Liver (tissue), 9 donors: ENCODE measurements around the gene MED29. TPM values are rescaled to one million over a fixed set of nuclear protein-coding genes. Genes with fewer than 3 reads are reported as not detected.

Experiments
- DNase-seq: peaks from one replicate; pipeline ENCODE4 v3.0.0-alpha.2; 2017; ENCODE audit warnings: low spot score
- H3K27ac ChIP-seq, 2 donors: one replicate each; pipeline ENCODE4 v1.7.0; 2013; ENCODE audit warnings: inconsistent platforms in 2 of 2, low read length in 2 of 2, control low read depth in 1 of 2, low read depth in 1 of 2, mild to moderate bottlenecking in 1 of 2
- H3K27me3 ChIP-seq, 4 donors: one replicate each; pipeline versions ENCODE4 v1.6.1 to v1.7.0; 2013; ENCODE audit warnings: low read length in 3 of 4, inconsistent platforms in 1 of 4, mild to moderate bottlenecking in 1 of 4, moderate library complexity in 1 of 4; ENCODE audit not compliant: control insufficient read depth in 4 of 4, insufficient read depth in 4 of 4
- H3K36me3 ChIP-seq, 4 donors: one replicate each; pipeline versions ENCODE4 v1.6.1 to v1.7.0; 2013; ENCODE audit warnings: low read length in 3 of 4, mild to moderate bottlenecking in 3 of 4, low read depth in 1 of 4, moderate library complexity in 1 of 4; ENCODE audit not compliant: control insufficient read depth in 4 of 4, insufficient read depth in 3 of 4
- H3K4me1 ChIP-seq, 4 donors: one replicate each; pipeline versions ENCODE4 v1.6.1 to v1.7.0; 2013; ENCODE audit warnings: low read length in 3 of 4, mild to moderate bottlenecking in 3 of 4, moderate library complexity in 1 of 4; ENCODE audit not compliant: control insufficient read depth in 4 of 4, insufficient read depth in 4 of 4
- H3K4me3 ChIP-seq, 3 donors: one replicate each; pipeline versions ENCODE4 v1.6.1 to v1.7.0; 2013; ENCODE audit warnings: low read length in 3 of 3, control low read depth in 1 of 3, low read depth in 1 of 3, mild to moderate bottlenecking in 1 of 3
- H3K9ac ChIP-seq, 2 donors: one replicate each; pipeline ENCODE4 v1.7.0; 2013; ENCODE audit warnings: low read length in 2 of 2, mild to moderate bottlenecking in 2 of 2, moderate library complexity in 2 of 2, control low read depth in 1 of 2, low read depth in 1 of 2
- H3K9me3 ChIP-seq, 4 donors: one replicate each; pipeline versions ENCODE4 v1.6.1 to v1.7.0; 2013; ENCODE audit warnings: low read length in 3 of 4; ENCODE audit not compliant: control insufficient read depth in 4 of 4
- ATF3 ChIP-seq: IDR thresholded peaks from 2 replicates; pipeline ENCODE4 v1.6.1; 2016; ENCODE audit warnings: antibody characterized with exemption
- CTCF ChIP-seq: fragments of 150-350 bp; IDR thresholded peaks from 2 replicates; pipeline ENCODE4 v1.5.1; 2017; ENCODE audit warnings: improper control_type of control experiment, low read depth, low read length; ENCODE audit not compliant: missing input control
- EGR1 ChIP-seq, 2 donors: IDR thresholded peaks; 2 replicates each; pipeline ENCODE4 v1.6.1; 2016 to 2018; ENCODE audit warnings: antibody characterized with exemption in 2 of 2, low read depth in 2 of 2
- FOXA1 ChIP-seq: IDR thresholded peaks from 2 replicates; pipeline ENCODE4 v1.6.1; 2016; ENCODE audit warnings: antibody characterized with exemption
- FOXA2 ChIP-seq: IDR thresholded peaks from 2 replicates; pipeline ENCODE4 v1.6.1; 2016; ENCODE audit warnings: antibody characterized with exemption
- GABPA ChIP-seq, 2 donors: IDR thresholded peaks in 1 of 2; conservative IDR thresholded peaks in 1 of 2; 2 replicates each; pipeline ENCODE4 v1.6.1; 2016; ENCODE audit warnings: antibody characterized with exemption in 2 of 2, mild to moderate bottlenecking in 1 of 2, moderate library complexity in 1 of 2
- HNF4A ChIP-seq, 2 donors: conservative IDR thresholded peaks; 2 replicates each; pipeline ENCODE4 v1.6.1; 2016; ENCODE audit warnings: antibody characterized with exemption in 2 of 2, mild to moderate bottlenecking in 2 of 2
- HNF4G ChIP-seq: IDR thresholded peaks from 2 replicates; pipeline ENCODE4 v1.6.1; 2016; ENCODE audit warnings: antibody characterized with exemption
- MAX ChIP-seq: IDR thresholded peaks from 2 replicates; pipeline ENCODE4 v1.6.1; 2016; ENCODE audit warnings: antibody characterized with exemption
- NR2F2 ChIP-seq: IDR thresholded peaks from 2 replicates; pipeline ENCODE4 v1.6.1; 2016; ENCODE audit warnings: antibody characterized with exemption
- RAD21 ChIP-seq, 2 donors: IDR thresholded peaks; 2 replicates each; pipeline ENCODE4 v1.6.1; 2016; ENCODE audit warnings: antibody characterized with exemption in 2 of 2, mild to moderate bottlenecking in 2 of 2
- REST ChIP-seq: IDR thresholded peaks from 2 replicates; pipeline ENCODE4 v1.6.1; 2016; ENCODE audit warnings: antibody characterized with exemption, mild to moderate bottlenecking
- RXRA ChIP-seq, 2 donors: IDR thresholded peaks; 2 replicates each; pipeline ENCODE4 v1.6.1; 2017 to 2018; ENCODE audit warnings: antibody characterized with exemption in 2 of 2, mild to moderate bottlenecking in 1 of 2
- SP1 ChIP-seq: IDR thresholded peaks from 2 replicates; pipeline ENCODE4 v1.6.1; 2018; ENCODE audit warnings: antibody characterized with exemption, mild to moderate bottlenecking
- YY1 ChIP-seq: IDR thresholded peaks from 2 replicates; pipeline ENCODE4 v1.6.1; 2016; ENCODE audit warnings: antibody characterized with exemption, mild to moderate bottlenecking
- ZBTB33 ChIP-seq: IDR thresholded peaks from 2 replicates; pipeline ENCODE4 v1.6.1; 2016; ENCODE audit warnings: antibody characterized with exemption
- WGBS: extraction: QIAGEN DNeasy Blood & Tissue Kit; methylation state at CpG from one replicate; pipeline ENCODE4 v1.1.7; 2013; 5-methylcytosine and 5-hydroxymethylcytosine counted together
- polyA plus RNA-seq, 2 donors: library from polyadenylated mRNA; stranded (reverse) in 1 of 2; unstranded in 1 of 2; fragments of 200-250 nt in 1 of 2; fragments of >200 nt in 1 of 2; fragmentation: Nextera tagmentation in 1 of 2; extraction: Ambion mirVana in 1 of 2; gene quantifications; one replicate each; pipeline versions ENCODE4 v1.2.1 to v1.2.3, GENCODE V29; 2013 to 2015
- total RNA-seq, 2 donors: library from RNA; depleted of rRNA; stranded (reverse); fragments of >200 nt; gene quantifications; one replicate each; pipeline ENCODE4 v1.2.3, GENCODE V29; 2014
- donor health status: healthy.
- donor health status: healthy.
- donor health status: healthy.
- donor health status: healthy.
- donor health status: healthy.

MED29 gene
- total and polyA plus RNA-seq, 4 donors: 11.0 to 24.2 (median 17.4) TPM

GRCh38 chr19:39382991-39383828, 8.0 kb upstream of the MED29 start:
- no peak overlapping the region for H3K9ac ChIP-seq
- WGBS: 95% methylated on average over 18 of the region's 18 CpGs
- no peak for TF ChIP-seq FOXA2
- no peak for TF ChIP-seq NR2F2
- no peak for TF ChIP-seq RXRA (IDR thresholded peaks at IDR 0.05)
- no peak for TF ChIP-seq MAX
- TF ChIP-seq REST: no peak
- TF ChIP-seq HNF4A (conservative IDR thresholded peaks at IDR 0.05): no peak
- no peak for TF ChIP-seq YY1
- TF ChIP-seq ATF3: no peak
- no peak for TF ChIP-seq CTCF
- H3K9me3 ChIP-seq: no peaks in the 10 kb centered on the region
- no peak overlapping the region for H3K27ac ChIP-seq
- no peak overlapping the region for H3K4me3 ChIP-seq
- no peak for DNase-seq
- no peaks in the 10 kb centered on the region for H3K27me3 ChIP-seq
- peaks cover 3 to 6% (median 5%) of the 10 kb centered on the region in 4 donors for H3K4me1 ChIP-seq
- peaks cover 14 to 69% (median 43%) of the 10 kb centered on the region in 4 donors for H3K36me3 ChIP-seq

GRCh38 chr19:39384839-39385568, 6.2 kb upstream of the MED29 start:
- WGBS: 80% methylated on average over 9 of the region's 9 CpGs
- Histone ChIP-seq H3K9ac (no peak overlapping the region), H3K36me3 (peaks cover 15 to 73% (median 43%) of the 10 kb centered on the region in 4 donors), H3K9me3 (no peaks in the 10 kb centered on the region), H3K4me1 (peaks cover 1 to 7% (median 5%) of the 10 kb centered on the region in 4 donors), H3K4me3 (no peak overlapping the region), H3K27ac (no peak overlapping the region), H3K27me3 (no peaks in the 10 kb centered on the region)
- no peak for DNase-seq
- TF ChIP-seq GABPA (IDR thresholded peaks at IDR 0.05 in 1 of 2, conservative IDR thresholded peaks at IDR 0.05 in 1 of 2) (no peak), NR2F2 (no peak), SP1 (no peak), REST (no peak), RAD21 (IDR thresholded peaks at IDR 0.05) (no peak), ZBTB33 (no peak), HNF4G (no peak), FOXA1 (no peak), HNF4A (conservative IDR thresholded peaks at IDR 0.05) (no peak), EGR1 (IDR thresholded peaks at IDR 0.05; ENCODE audit: low read depth in 2 of 2) (no peak), RXRA (IDR thresholded peaks at IDR 0.05) (no peak)
